ENCODE results near the gene GLB1L2.

DNA sequence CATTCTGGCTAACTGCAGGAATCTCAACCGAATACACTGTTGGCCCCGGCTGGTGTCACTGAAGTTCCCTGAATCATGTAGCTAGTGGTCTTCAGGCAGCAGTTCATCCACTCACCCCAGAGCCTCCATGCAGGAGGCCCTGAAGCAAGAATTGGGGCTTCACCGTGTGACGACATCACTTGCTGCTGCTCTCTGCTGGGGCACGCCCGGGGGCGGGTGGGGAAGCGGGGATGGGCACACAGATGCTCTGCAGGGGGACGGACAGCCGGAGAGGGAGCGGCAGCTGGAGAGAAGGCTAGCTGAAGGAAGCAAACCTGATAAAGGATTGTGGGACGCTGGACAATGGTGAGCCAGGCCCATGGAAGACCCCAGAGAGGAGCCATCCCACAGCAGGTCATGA is 63.2 kb downstream of the GLB1L2 start:
- no peak for TF ChIP-seq POLR2A (IDR thresholded peaks at IDR 0.05; ENCODE audit: low read length)
- TF ChIP-seq GATA1 (IDR thresholded peaks at IDR 0.05; ENCODE audit: low read depth, low read length), result no peak
